Measurements from ENCODE around the gene KRTAP20-1. TPM values are rescaled to one million over a fixed set of nuclear protein-coding genes. Genes with fewer than 3 reads are reported as not detected.

The KRTAP20-1 gene
- total and polyA plus RNA-seq, 8 donors, result not detected

- Histone ChIP-seq H3K36me3 (no peaks in the 10 kb centered on the region), H3K4me1 (no peaks in the 10 kb centered on the region), H3K9me3 (peaks cover 0 to 3% (median 0%) of the 10 kb centered on the region in 4 donors), H3K27ac (no peak overlapping the region), H3K4me3 (no peak overlapping the region), H3K27me3 (no peaks in the 10 kb centered on the region)
- DNase-seq, result no peak
- WGBS, 5 donors, result 40 to 53% (median 47%) methylated on average over 3 of the region's 3 CpGs
- intact Hi-C loops (cut with DNase I; ENCODE audit: low total_unique reads), result no loop called here
- TF ChIP-seq POLR2AphosphoS5 (IDR thresholded peaks at IDR 0.05), result no peak
- no peak for TF ChIP-seq EP300 (IDR thresholded peaks at IDR 0.05)
- no peak for TF ChIP-seq POLR2A (IDR thresholded peaks at IDR 0.05)
- TF ChIP-seq CTCF (IDR thresholded peaks at IDR 0.05), result no peak
These were observed 36.1 kb upstream of the KRTAP20-1 start for GRCh38 chr21:30580132-30580531.

DNA sequence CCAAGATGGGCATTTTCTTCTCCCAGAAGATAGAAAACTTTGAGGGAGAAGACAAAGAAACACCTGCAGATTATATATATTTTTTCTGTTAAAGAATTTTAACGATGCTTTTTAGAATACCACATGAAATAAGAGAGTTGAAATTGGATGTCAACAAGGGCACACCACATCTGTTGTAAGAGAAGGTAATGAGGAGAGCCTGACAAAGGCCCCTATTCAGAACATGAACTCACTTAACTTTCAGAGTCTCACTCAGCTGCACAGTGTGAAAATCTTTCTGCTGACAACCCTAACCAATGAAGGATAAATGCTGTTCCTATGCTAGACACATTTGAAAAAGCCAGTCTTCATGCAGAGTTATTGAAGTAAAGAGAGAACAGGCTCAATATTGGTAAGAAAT is 33.4 kb upstream of the KRTAP20-1 start:
- H3K9me3 ChIP-seq, result peaks cover 0 to 6% (median 0%) of the 10 kb centered on the region in 4 donors

DNA sequence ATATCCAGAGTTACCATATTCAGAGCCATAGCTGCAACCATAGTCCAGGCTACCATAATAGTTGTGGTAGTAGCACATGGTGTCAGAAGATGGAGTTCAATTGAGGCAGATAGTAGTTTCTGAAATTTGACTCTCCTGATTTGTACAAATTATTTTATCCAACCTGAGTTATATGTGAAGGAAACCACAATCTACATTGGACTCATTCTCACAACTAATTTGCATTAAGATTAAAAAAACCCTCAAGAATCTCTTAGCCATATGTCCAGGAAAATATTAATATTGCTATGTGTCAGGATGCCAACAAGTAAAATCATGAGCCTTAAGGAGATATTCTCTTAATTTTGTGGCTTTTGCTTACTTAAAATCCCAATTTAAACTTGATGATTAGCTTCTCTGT is 25.9 kb upstream of the KRTAP20-1 start, which contains the start of gene KRTAP22-2:
KRTAP22-2 (minus strand) TSS at position 101 of the 400 bp plus-strand sequence.
- Histone ChIP-seq H3K9me3 (peaks cover 0 to under 1% (median 0%) of the 10 kb centered on the region in 4 donors), H3K27ac (no peak within 1 kb of the TSS), H3K36me3 (no peaks in the 10 kb centered on the region), H3K4me1 (no peaks in the 10 kb centered on the region), H3K4me3 (no peak within 1 kb of the TSS), H3K27me3 (no peaks in the 10 kb centered on the region)
- intact Hi-C loops (cut with DNase I; ENCODE audit: low total_unique reads), result no loop called here
- TF ChIP-seq EP300 (IDR thresholded peaks at IDR 0.05) (no peak), POLR2A (IDR thresholded peaks at IDR 0.05) (no peak), CTCF (IDR thresholded peaks at IDR 0.05) (no peak)
- DNase-seq, result no peak

More for the DNA sequence above, 33.4 kb upstream of the KRTAP20-1 start:
- intact Hi-C loops (cut with DNase I; ENCODE audit: low total_unique reads), result no loop called here
- no peaks in the 10 kb centered on the region for H3K27me3 ChIP-seq
- no peaks in the 10 kb centered on the region for H3K4me1 ChIP-seq
- WGBS, 5 donors, result 63 to 85% (median 78%) methylated on average over 1 of the region's 1 CpG
- no peak for DNase-seq
- H3K27ac ChIP-seq, result no peak overlapping the region
- no peak overlapping the region for H3K4me3 ChIP-seq
- no peak for TF ChIP-seq POLR2A (IDR thresholded peaks at IDR 0.05)
- TF ChIP-seq POLR2AphosphoS5 (IDR thresholded peaks at IDR 0.05), result no peak
- no peak for TF ChIP-seq EP300 (IDR thresholded peaks at IDR 0.05)
- TF ChIP-seq CTCF (IDR thresholded peaks at IDR 0.05), result no peak
- H3K36me3 ChIP-seq, result no peaks in the 10 kb centered on the region

DNA sequence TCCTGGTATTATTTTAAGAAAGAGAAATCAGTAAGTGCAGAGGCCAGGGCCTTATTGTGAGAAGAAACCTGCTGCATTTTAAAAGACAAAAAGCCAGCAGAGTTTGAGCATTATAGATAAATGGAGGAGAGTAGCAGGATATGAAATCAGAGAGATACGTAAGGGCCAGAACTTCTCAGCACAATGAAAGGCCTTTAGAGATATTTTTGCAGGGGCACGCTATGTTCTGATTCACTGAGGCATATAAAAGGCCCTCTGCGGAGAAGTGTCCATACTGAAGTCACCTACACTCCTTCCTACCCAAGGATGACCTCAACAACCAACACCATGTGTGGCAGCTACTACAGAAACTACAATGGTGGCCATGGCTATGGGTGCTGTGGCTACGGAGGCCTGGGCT is 24.1 kb upstream of the KRTAP20-1 start, which contains the start of gene KRTAP6-3:
KRTAP6-3 (plus strand) TSS at position 301 of the 400 bp plus-strand sequence; CDS start at position 307, 6 bp downstream.
- WGBS, 5 donors, result 88 to 94% (median 93%) methylated on average over 4 of the region's 4 CpGs
- Histone ChIP-seq H3K4me3 (no peak within 1 kb of the TSS), H3K4me1 (no peaks in the 10 kb centered on the region), H3K27me3 (no peaks in the 10 kb centered on the region), H3K9me3 (no peaks in the 10 kb centered on the region), H3K27ac (no peak within 1 kb of the TSS), H3K36me3 (no peaks in the 10 kb centered on the region)
- intact Hi-C loops (cut with DNase I; ENCODE audit: low total_unique reads), result no loop called here
- DNase-seq, result no peak
- TF ChIP-seq POLR2AphosphoS5 (IDR thresholded peaks at IDR 0.05) (no peak), EP300 (IDR thresholded peaks at IDR 0.05) (no peak), CTCF (IDR thresholded peaks at IDR 0.05) (no peak), POLR2A (IDR thresholded peaks at IDR 0.05) (no peak)
